GM06990 (cell line): ENCODE measurements around the gene PTS.

Source experiments
- DNase-seq: peaks from one replicate; pipeline ENCODE4 v3.0.0-alpha.2; 2011; ENCODE audit not compliant: insufficient read length; ENCODE audit errors: extremely low read depth
- H3K27me3 ChIP-seq: replicated peaks from 2 replicates; pipeline ENCODE4 v1.6.0; 2011; ENCODE audit warnings: low read length; ENCODE audit not compliant: control insufficient read depth, insufficient read depth
- H3K36me3 ChIP-seq: 2 replicates; pipeline ENCODE4 v1.5.1; 2011; ENCODE audit warnings: low read length; ENCODE audit not compliant: control insufficient read depth, insufficient read depth
- H3K4me3 ChIP-seq: replicated peaks from 2 replicates; pipeline ENCODE4 v1.5.1; 2011; ENCODE audit warnings: low read depth, mild to moderate bottlenecking, control low read depth, low read length
- TF ChIP-seq, protein P1 (sequence below): IDR thresholded peaks from 2 replicates; pipeline ENCODE4 v1.5.1; 2011; ENCODE audit warnings: low read length, control low read depth, mild to moderate bottlenecking, inconsistent platforms; ENCODE audit not compliant: insufficient read depth, poor library complexity, severe bottlenecking

Gene PTS

DNA sequence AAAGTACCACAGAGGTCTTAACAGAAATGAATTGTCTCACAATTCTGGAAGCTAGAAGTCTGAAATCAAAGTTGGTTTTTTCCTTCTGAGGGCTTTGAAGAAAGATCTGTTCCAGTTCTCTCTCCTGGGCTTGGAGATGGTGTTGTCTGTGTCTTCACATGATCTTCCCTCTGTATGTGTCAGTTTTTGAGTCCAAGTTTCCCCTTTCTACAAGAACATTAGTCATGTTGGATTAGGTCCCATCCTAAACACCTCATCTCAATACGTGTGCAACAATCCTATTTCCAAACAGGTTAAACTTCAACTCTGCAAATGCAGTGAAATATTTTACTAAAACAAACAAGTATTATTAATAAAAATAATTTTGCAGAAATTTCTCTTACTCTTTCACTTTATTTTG, 3.1 kb upstream of the PTS start:
- no peaks in the 10 kb centered on the region for H3K27me3 ChIP-seq

GRCh38 chr11:112223754-112224532, 2.3 kb upstream of the PTS start:
- Histone ChIP-seq H3K36me3 (no peaks in the 10 kb centered on the region), H3K4me3 (no peak overlapping the region), H3K27me3 (no peaks in the 10 kb centered on the region)
- DNase-seq = no peak
- TF ChIP-seq, protein P1, sequence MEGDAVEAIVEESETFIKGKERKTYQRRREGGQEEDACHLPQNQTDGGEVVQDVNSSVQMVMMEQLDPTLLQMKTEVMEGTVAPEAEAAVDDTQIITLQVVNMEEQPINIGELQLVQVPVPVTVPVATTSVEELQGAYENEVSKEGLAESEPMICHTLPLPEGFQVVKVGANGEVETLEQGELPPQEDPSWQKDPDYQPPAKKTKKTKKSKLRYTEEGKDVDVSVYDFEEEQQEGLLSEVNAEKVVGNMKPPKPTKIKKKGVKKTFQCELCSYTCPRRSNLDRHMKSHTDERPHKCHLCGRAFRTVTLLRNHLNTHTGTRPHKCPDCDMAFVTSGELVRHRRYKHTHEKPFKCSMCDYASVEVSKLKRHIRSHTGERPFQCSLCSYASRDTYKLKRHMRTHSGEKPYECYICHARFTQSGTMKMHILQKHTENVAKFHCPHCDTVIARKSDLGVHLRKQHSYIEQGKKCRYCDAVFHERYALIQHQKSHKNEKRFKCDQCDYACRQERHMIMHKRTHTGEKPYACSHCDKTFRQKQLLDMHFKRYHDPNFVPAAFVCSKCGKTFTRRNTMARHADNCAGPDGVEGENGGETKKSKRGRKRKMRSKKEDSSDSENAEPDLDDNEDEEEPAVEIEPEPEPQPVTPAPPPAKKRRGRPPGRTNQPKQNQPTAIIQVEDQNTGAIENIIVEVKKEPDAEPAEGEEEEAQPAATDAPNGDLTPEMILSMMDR = no peak

More for the DNA sequence above, 3.1 kb upstream of the PTS start:
- Histone ChIP-seq H3K4me3 (no peak overlapping the region), H3K36me3 (no peaks in the 10 kb centered on the region)
- TF ChIP-seq, protein P1 = no peak
- no peak for DNase-seq

- Histone ChIP-seq H3K4me3 (peak overlapping the region; percentile 75), H3K36me3 (peaks cover 5% of the 10 kb centered on the region), H3K27me3 (no peaks in the 10 kb centered on the region)
- TF ChIP-seq, protein P1 = no peak
- no peak for DNase-seq
Measured at GRCh38 chr11:112225753-112226061, 521 bp upstream of the PTS start.

DNA sequence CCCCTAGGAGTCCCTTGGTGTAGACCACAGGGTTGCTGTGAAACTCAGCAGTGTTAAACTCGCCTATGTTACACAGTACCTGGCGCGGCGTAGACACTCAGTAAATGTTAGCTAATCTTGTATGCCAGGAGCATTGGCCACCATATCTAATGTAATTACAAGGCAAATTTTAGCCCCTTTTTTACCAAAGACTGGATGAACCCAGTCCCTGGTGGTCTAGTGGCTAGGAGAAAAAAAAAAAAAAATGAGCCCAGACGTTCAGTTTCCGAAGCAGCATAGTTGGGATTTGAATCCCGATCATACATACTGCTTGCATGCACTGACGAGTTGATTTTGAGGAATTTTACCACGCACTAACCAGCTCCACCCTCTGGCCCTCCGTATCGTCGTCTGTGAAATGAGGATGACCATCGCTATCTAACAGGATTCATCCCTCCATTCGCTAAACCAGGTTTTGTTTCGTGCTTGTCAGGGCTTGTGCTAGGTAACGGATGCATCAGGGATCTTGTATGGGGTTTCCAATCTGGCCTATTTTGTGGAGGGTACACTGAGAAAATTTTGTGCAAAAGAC, 688 bp downstream of the PTS start:
- no peaks in the 10 kb centered on the region for H3K27me3 ChIP-seq
- H3K36me3 ChIP-seq = peaks cover 5% of the 10 kb centered on the region
- TF ChIP-seq, protein P1 = no peak
- peak overlapping the region; percentile 75 for H3K4me3 ChIP-seq
- no peak for DNase-seq

- peaks cover 5% of the 10 kb centered on the region for H3K36me3 ChIP-seq
- H3K4me3 ChIP-seq = peak overlapping the region; percentile 75
- H3K27me3 ChIP-seq = no peaks in the 10 kb centered on the region
- DNase-seq = no peak
- TF ChIP-seq, protein P1 = no peak
Measured at GRCh38 chr11:112227471-112227870, 1.2 kb downstream of the PTS start.

GRCh38 chr11:112228706-112229105, 2.5 kb downstream of the PTS start:
- DNase-seq = no peak
- TF ChIP-seq, protein P1 = no peak
- Histone ChIP-seq H3K36me3 (peaks cover 5% of the 10 kb centered on the region), H3K4me3 (no peak overlapping the region), H3K27me3 (no peaks in the 10 kb centered on the region)
